Measurements from ENCODE around the gene GPHN. TPM values are rescaled to one million over a fixed set of nuclear protein-coding genes. Genes with fewer than 3 reads are reported as not detected.

The GPHN gene
- total RNA-seq, 2 experiments from 2014 or later, result 10.0 to 10.7 TPM

GRCh38 chr14:67225523-67225922 lies 717.6 kb downstream of the GPHN start:
- Mint-ChIP-seq H3K4me3 (no peak overlapping the region), H3K27me3 (peaks cover 4% of the 10 kb centered on the region), H3K9me3 (no peaks in the 10 kb centered on the region), H3K27ac (no peak overlapping the region), H3K36me3 (ENCODE audit: low read depth) (no peaks in the 10 kb centered on the region), H3K4me1 (ENCODE audit: low read depth) (no peaks in the 10 kb centered on the region)
- no peaks in the 10 kb centered on the region for H3K9me3 ChIP-seq (ENCODE audit: control insufficient read depth in 1 of 2, insufficient read depth in 1 of 2, low read length in 2 of 2)
- no peak overlapping the region for H3K27ac ChIP-seq (ENCODE audit: low read depth in 1 of 2, low read length in 2 of 2)
- no peak for ATAC-seq (ENCODE audit: poor library complexity)
- intact Hi-C loops (cut with DNase I, micrococcal nuclease), result no loop called here
- CTCF ChIA-PET, result no interaction called here
- H3K36me3 ChIP-seq (ENCODE audit: insufficient read depth, low read length), result no peaks in the 10 kb centered on the region
- no peak for TF ChIP-seq CTCF (IDR thresholded peaks at IDR 0.05)
- POLR2A ChIA-PET, result no interaction called here
- DNase-seq, result no peak
- no peak overlapping the region for H3K4me3 ChIP-seq (ENCODE audit: low read length)
- no peaks in the 10 kb centered on the region for H3K4me1 ChIP-seq (ENCODE audit: insufficient read depth, low read length)
- H3K27me3 ChIP-seq (ENCODE audit: control insufficient read depth in 1 of 2, insufficient read depth in 2 of 2, low read length in 2 of 2), result no peaks in the 10 kb centered on the region

- Histone ChIP-seq H3K36me3 (ENCODE audit: insufficient read depth, low read length) (no peaks in the 10 kb centered on the region), H3K9me3 (ENCODE audit: control insufficient read depth in 1 of 2, insufficient read depth in 1 of 2, low read length in 2 of 2) (no peaks in the 10 kb centered on the region), H3K4me3 (ENCODE audit: low read length) (no peak overlapping the region), H3K27me3 (ENCODE audit: control insufficient read depth in 1 of 2, insufficient read depth in 2 of 2, low read length in 2 of 2) (no peaks in the 10 kb centered on the region), H3K27ac (ENCODE audit: low read depth in 1 of 2, low read length in 2 of 2) (no peak overlapping the region), H3K4me1 (ENCODE audit: insufficient read depth, low read length) (no peaks in the 10 kb centered on the region)
- peaks cover 4% of the 10 kb centered on the region for H3K27me3 Mint-ChIP-seq
- DNase-seq (no peak), ATAC-seq (ENCODE audit: poor library complexity) (no peak)
- no peak overlapping the region for H3K27ac Mint-ChIP-seq
- CTCF ChIA-PET, result no interaction called here
- no peaks in the 10 kb centered on the region for H3K9me3 Mint-ChIP-seq
- POLR2A ChIA-PET, result no interaction called here
- TF ChIP-seq CTCF (IDR thresholded peaks at IDR 0.05), result no peak
- intact Hi-C loops (cut with DNase I, micrococcal nuclease), result no loop called here
- no peaks in the 10 kb centered on the region for H3K36me3 Mint-ChIP-seq (ENCODE audit: low read depth)
- H3K4me3 Mint-ChIP-seq, result no peak overlapping the region
- H3K4me1 Mint-ChIP-seq (ENCODE audit: low read depth), result no peaks in the 10 kb centered on the region
Observed at GRCh38 chr14:67228325-67228984, 720.5 kb downstream of the GPHN start.

Other genes starting within 250 kb of the GPHN start
- gene CCDC196, start 21.8 kb upstream of the GPHN start, total RNA-seq, result not detected